Stimulated activated CD8-positive, alpha-beta memory T cell treated with anti-CD3 and anti-CD28 coated beads, Interleukin-7, amount 100 ng/mL, for 48 hours (primary cell): ENCODE measurements around the gene BAG5.

Source experiments
- DNase-seq, 2 donors: peaks; one replicate each; pipeline ENCODE4 v3.0.0-alpha.2; 2020; ENCODE audit warnings: low read depth in 1 of 2; ENCODE audit errors: extremely low read depth in 1 of 2

The BAG5 gene

GRCh38 chr14:103510724-103511693, 51.4 kb downstream of the BAG5 start:
- DNase-seq = no peak

DNA sequence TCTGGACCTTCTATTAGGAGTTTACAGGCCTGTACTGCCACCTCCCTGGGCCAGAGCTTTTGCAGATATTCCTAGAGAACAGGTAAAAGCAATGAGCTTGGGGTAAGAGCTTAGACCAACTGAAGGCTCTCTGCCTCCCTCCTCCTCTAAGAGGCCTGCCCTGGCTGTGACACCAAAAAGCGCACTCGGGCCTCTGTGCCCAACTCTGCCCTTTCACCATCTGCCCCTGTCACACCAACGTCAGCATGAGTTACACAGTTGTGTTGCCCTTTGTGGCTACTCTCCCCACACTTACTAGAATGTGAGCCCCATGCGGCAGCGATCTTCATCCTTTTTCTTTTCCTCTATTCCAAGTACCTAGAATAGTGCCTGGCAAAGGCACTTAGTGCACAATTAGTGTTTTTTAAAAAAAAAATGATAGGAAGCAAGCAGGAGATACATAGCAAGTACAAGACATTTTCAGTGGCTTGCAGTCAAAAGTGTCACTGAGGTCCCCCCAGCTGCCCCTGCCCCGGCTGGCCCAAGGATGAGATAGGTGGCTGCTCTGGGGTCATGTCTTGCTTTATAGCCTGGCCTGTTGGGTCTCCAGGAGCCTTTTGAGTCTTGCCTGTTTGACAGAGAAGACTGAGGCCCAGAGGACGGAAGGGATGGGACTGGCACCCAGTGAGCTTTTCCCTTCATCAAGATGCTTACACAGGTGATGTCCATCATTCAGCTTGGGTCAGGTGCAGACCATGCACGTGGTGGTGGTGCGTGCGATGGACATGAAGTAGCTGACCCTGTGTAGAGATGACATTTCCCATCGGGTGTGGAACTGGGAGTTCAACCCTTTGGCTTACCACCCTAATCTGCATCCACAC, 52.4 kb downstream of the BAG5 start:
- no peak for DNase-seq

GRCh38 chr14:103508521-103509329, 53.7 kb downstream of the BAG5 start:
- no peak for DNase-seq

DNA sequence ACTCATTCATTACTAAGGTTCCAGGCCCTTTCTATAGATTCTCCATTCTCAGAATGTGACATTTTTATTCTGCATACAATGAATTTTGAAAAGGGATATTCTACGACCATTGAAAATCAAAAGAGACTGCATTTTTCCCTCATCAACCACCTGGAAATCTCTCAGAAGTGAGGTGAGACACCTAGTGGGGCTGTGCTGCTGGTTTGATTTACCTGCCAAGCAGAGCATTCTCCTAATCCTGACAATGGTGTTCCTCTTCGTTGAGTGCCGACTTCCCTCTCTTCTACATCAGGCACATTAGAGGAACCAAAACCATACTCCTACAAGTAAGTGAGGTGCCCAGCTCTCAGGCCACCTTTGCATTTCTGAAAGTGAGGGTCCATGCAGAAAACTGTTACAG, 54.7 kb downstream of the BAG5 start:
- DNase-seq = no peak
